GM04503 (cell line): ENCODE data around the gene CARHSP1.
"Not testable (repeated sequence)": the region's sequence is repeated elsewhere in the genome, so short reads cannot be mapped to it uniquely, and the experiment has no call there.

Source experiments
- DNase-seq: peaks from one replicate; pipeline ENCODE4 v3.0.0-alpha.2; 2012; ENCODE audit warnings: low read depth

Gene CARHSP1

GRCh38 chr16:8854298-8854948 lies 14.4 kb downstream of the CARHSP1 start:
- DNase-seq: no peak

GRCh38 chr16:8853611-8854010 lies 15.2 kb downstream of the CARHSP1 start:
- no peak for DNase-seq

GRCh38 chr16:8853150-8853549 lies 15.7 kb downstream of the CARHSP1 start:
- DNase-seq: no peak

GRCh38 chr16:8852534-8852933 lies 16.3 kb downstream of the CARHSP1 start:
- no peak for DNase-seq

GRCh38 chr16:8851761-8852403 lies 16.9 kb downstream of the CARHSP1 start:
- no peak for DNase-seq

GRCh38 chr16:8850279-8850885 lies 18.4 kb downstream of the CARHSP1 start:
- DNase-seq: peak; percentile 57

GRCh38 chr16:8849411-8850011 lies 19.3 kb downstream of the CARHSP1 start:
- DNase-seq: no peak

GRCh38 chr16:8848939-8849391 lies 19.8 kb downstream of the CARHSP1 start:
- peak; percentile 62 for DNase-seq

- no peak for DNase-seq
Measured at GRCh38 chr16:8848231-8848938, 20.4 kb downstream of the CARHSP1 start.

GRCh38 chr16:8847623-8848022 lies 21.2 kb downstream of the CARHSP1 start:
- DNase-seq: no peak

GRCh38 chr16:8847145-8847544 lies 21.7 kb downstream of the CARHSP1 start:
- DNase-seq: no peak

GRCh38 chr16:8846401-8846932 lies 22.3 kb downstream of the CARHSP1 start:
- no peak for DNase-seq

GRCh38 chr16:8845699-8846298 lies 23.0 kb downstream of the CARHSP1 start:
- no peak for DNase-seq

GRCh38 chr16:8843296-8843695 lies 25.5 kb downstream of the CARHSP1 start:
- not testable (repeated sequence) for DNase-seq

- peak; percentile 31 for DNase-seq
Measured at GRCh38 chr16:8842016-8842415, 26.8 kb downstream of the CARHSP1 start.

GRCh38 chr16:8837594-8837993 lies 31.2 kb downstream of the CARHSP1 start:
- DNase-seq: not testable (repeated sequence)

GRCh38 chr16:8836797-8837196 lies 32.0 kb downstream of the CARHSP1 start:
- DNase-seq: not testable (repeated sequence)

GRCh38 chr16:8832717-8833105 lies 36.1 kb downstream of the CARHSP1 start:
- DNase-seq: no peak

GRCh38 chr16:8831871-8832716 lies 36.7 kb downstream of the CARHSP1 start:
- no peak for DNase-seq

GRCh38 chr16:8831450-8831849 lies 37.4 kb downstream of the CARHSP1 start:
- DNase-seq: no peak
